Ishikawa (cell line): ENCODE results near the gene IL12A.

Experiments used
- EP300 ChIP-seq: IDR thresholded peaks from 2 replicates; pipeline ENCODE4 v1.6.1; 2012; ENCODE audit warnings: borderline replicate concordance
- FOXM1 ChIP-seq: IDR thresholded peaks from 2 replicates; pipeline ENCODE4 v1.6.1; 2012; ENCODE audit warnings: low read depth, borderline replicate concordance
- MAX ChIP-seq: IDR thresholded peaks from 2 replicates; pipeline ENCODE4 v1.6.1; 2012
- TCF12 ChIP-seq: IDR thresholded peaks from 2 replicates; pipeline ENCODE4 v1.6.1; 2012; ENCODE audit warnings: low read depth
- ZBTB7A ChIP-seq: IDR thresholded peaks from 2 replicates; pipeline ENCODE4 v1.6.1; 2012; ENCODE audit warnings: low read depth

GRCh38 chr3:159945930-159946329 is 42.7 kb upstream of the IL12A start:
- TF ChIP-seq EP300 (no peak), TCF12 (no peak), ZBTB7A (no peak), MAX (no peak), FOXM1 (no peak)
